ENCODE data around the gene CDK14. TPM values are rescaled to one million over a fixed set of nuclear protein-coding genes. Genes with fewer than 3 reads are reported as not detected.
"Not testable (repeated sequence)": the region's sequence is repeated elsewhere in the genome, so short reads cannot be mapped to it uniquely, and the experiment has no call there.

CDK14 gene
- total RNA-seq, 4 donors from 2014 or later = 1.1 to 12.7 (median 5.8) TPM

GRCh38 chr7:91164506-91164905 is 568.4 kb downstream of the CDK14 start:
- 65 to 75% methylated on average over 2 of the region's 2 CpGs for WGBS, 2 donors

GRCh38 chr7:91165006-91165845 is 569.1 kb downstream of the CDK14 start:
- WGBS, 2 donors = 61 to 65% methylated on average over 9 of the region's 9 CpGs
- TF ChIP-seq CTCF (IDR thresholded peaks at IDR 0.05) = no peak
- TF ChIP-seq POLR2A (IDR thresholded peaks at IDR 0.05) = no peak
- DNase-seq (ENCODE audit: low spot score in 2 of 2) = no peak
- no peak overlapping the region for H3K4me3 ChIP-seq (ENCODE audit: low read depth, poor library complexity, severe bottlenecking)
- intact Hi-C loops (cut with DNase I; ENCODE audit: low total_unique reads) = no loop called here

More at GRCh38 chr7:91164506-91164905, 568.4 kb downstream of the CDK14 start:
- TF ChIP-seq CTCF (IDR thresholded peaks at IDR 0.05) = no peak
- TF ChIP-seq POLR2A (IDR thresholded peaks at IDR 0.05) = no peak
- intact Hi-C loops (cut with DNase I; ENCODE audit: low total_unique reads) = no loop called here
- DNase-seq (ENCODE audit: low spot score in 2 of 2) = no peak
- H3K4me3 ChIP-seq (ENCODE audit: low read depth, poor library complexity, severe bottlenecking) = no peak overlapping the region

GRCh38 chr7:91165846-91166230 is 569.7 kb downstream of the CDK14 start:
- no peak overlapping the region for H3K4me3 ChIP-seq (ENCODE audit: low read depth, poor library complexity, severe bottlenecking)
- intact Hi-C loops (cut with DNase I; ENCODE audit: low total_unique reads) = no loop called here
- WGBS, 2 donors = 80 to 84% methylated on average over 1 of the region's 1 CpG
- DNase-seq (ENCODE audit: low spot score in 2 of 2) = no peak
- TF ChIP-seq POLR2A (IDR thresholded peaks at IDR 0.05) (no peak), CTCF (IDR thresholded peaks at IDR 0.05) (no peak)

GRCh38 chr7:91168871-91169829 is 573.0 kb downstream of the CDK14 start:
- 77 to 80% methylated on average over 11 of the region's 11 CpGs for WGBS, 2 donors
- intact Hi-C loops (cut with DNase I; ENCODE audit: low total_unique reads) = no loop called here
- no peak for TF ChIP-seq POLR2A (IDR thresholded peaks at IDR 0.05)
- TF ChIP-seq CTCF (IDR thresholded peaks at IDR 0.05) = no peak
- no peak overlapping the region for H3K4me3 ChIP-seq (ENCODE audit: low read depth, poor library complexity, severe bottlenecking)
- no peak for DNase-seq (ENCODE audit: low spot score in 2 of 2)

- TF ChIP-seq POLR2A (IDR thresholded peaks at IDR 0.05) (no peak), CTCF (IDR thresholded peaks at IDR 0.05) (no peak)
- 77 to 80% methylated on average over 5 of the region's 5 CpGs for WGBS, 2 donors
Measured at GRCh38 chr7:91169830-91170191, 573.7 kb downstream of the CDK14 start.

GRCh38 chr7:91173265-91173664 is 577.1 kb downstream of the CDK14 start:
- DNase-seq (ENCODE audit: low spot score in 2 of 2); intact Hi-C loops (cut with DNase I; ENCODE audit: low total_unique reads); H3K4me3 ChIP-seq (ENCODE audit: low read depth, poor library complexity, severe bottlenecking): not testable (repeated sequence)
- WGBS, 2 donors = 89 to 97% methylated on average over 11 of the region's 11 CpGs

More at GRCh38 chr7:91169830-91170191, 573.7 kb downstream of the CDK14 start:
- no peak overlapping the region for H3K4me3 ChIP-seq (ENCODE audit: low read depth, poor library complexity, severe bottlenecking)
- no peak for DNase-seq (ENCODE audit: low spot score in 2 of 2)
- intact Hi-C loops (cut with DNase I; ENCODE audit: low total_unique reads) = no loop called here
